Panc1 (cell line): ENCODE data around the gene FDXR.

ENCODE experiments used
- CTCF ChIP-seq: fragments of 450-650 bp; IDR thresholded peaks from 2 replicates; pipeline ENCODE4 v1.5.1; 2017; ENCODE audit warnings: mild to moderate bottlenecking
- POLR2AphosphoS5 ChIP-seq: IDR thresholded peaks from 2 replicates; pipeline ENCODE4 v1.6.1; 2012; ENCODE audit warnings: mild to moderate bottlenecking, low read depth, low read length, moderate library complexity
- REST ChIP-seq, 2 experiments: IDR thresholded peaks; 2 replicates each; pipeline ENCODE4 v1.6.1; 2011 to 2012; ENCODE audit warnings: low read depth in 2 of 2, control low read depth in 1 of 2, low read length in 1 of 2, mild to moderate bottlenecking in 1 of 2, moderate library complexity in 1 of 2; ENCODE audit not compliant: insufficient read depth in 1 of 2
- SIN3A ChIP-seq: IDR thresholded peaks from 2 replicates; pipeline ENCODE4 v1.6.1; 2012; ENCODE audit warnings: low read depth, mild to moderate bottlenecking, low read length, moderate library complexity, borderline replicate concordance; ENCODE audit not compliant: insufficient read depth
- TCF7L2 ChIP-seq: IDR thresholded peaks from 2 replicates; pipeline ENCODE4 v1.6.1; 2011; ENCODE audit warnings: mild to moderate bottlenecking, low read depth, low read length, inconsistent platforms

- TF ChIP-seq POLR2AphosphoS5 (no peak), CTCF (no peak), TCF7L2 (no peak), SIN3A (no peak), REST (IDR thresholded peaks at IDR 0.05; ENCODE audit: insufficient read depth in 1 of 2, low read depth in 2 of 2, low read length in 1 of 2) (no peak)
These were observed 32.1 kb upstream of the FDXR start for GRCh38 chr17:74904687-74905409.
